CD4-positive, alpha-beta T cell treated with Interleukin-6 for 4 hours (primary cell): ENCODE data around the gene LCN12.

Experiments used
- DNase-seq: peaks from one replicate; pipeline ENCODE4 v3.0.0-alpha.2; 2020; ENCODE audit warnings: mixed read lengths

Gene LCN12, protein sequence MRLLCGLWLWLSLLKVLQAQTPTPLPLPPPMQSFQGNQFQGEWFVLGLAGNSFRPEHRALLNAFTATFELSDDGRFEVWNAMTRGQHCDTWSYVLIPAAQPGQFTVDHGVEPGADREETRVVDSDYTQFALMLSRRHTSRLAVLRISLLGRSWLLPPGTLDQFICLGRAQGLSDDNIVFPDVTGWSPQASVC

DNA sequence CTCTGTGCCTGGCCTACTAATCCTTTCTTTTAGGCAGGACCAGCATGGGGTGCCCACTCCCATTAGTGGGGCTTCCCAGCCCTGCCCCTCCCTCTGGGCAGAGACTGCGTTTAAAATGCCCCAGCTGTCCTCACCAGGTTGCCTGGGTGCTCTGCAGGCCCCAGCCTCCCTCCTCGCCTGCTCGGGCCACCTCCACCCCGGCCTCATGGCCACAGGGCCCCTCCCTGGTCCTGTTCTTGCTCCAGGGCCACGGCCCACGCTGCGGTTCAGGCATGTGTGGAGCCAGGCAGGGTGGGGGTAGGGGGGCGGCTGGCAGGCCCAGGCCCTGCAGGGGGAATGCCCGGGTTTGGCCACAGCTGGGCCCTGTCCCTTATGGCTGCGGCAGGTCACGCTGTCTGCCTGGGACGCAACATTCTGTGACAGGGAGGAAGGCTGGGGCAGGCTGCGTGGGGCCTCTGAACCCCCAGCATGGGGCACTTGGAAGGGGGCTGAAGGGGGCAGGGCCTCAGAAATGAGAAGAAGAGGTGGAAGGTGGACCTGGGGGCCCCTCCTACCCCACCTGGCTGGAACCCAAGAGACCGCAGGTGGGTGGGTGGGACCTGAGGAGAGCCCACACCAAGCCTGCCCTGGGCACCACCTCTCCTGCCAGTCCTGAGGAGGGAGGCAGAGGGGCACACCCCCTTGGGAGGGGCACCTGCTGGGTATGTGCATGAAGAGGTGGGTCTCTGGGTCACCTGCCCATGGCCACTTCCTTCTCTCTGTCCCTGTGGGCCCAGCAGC, at the start of gene LCN12:
TSS of gene LCN12 (plus strand) at position 733 of the 780 bp plus-strand sequence. CDS start 55 bp downstream, outside the sequence.
- no peak for DNase-seq

DNA sequence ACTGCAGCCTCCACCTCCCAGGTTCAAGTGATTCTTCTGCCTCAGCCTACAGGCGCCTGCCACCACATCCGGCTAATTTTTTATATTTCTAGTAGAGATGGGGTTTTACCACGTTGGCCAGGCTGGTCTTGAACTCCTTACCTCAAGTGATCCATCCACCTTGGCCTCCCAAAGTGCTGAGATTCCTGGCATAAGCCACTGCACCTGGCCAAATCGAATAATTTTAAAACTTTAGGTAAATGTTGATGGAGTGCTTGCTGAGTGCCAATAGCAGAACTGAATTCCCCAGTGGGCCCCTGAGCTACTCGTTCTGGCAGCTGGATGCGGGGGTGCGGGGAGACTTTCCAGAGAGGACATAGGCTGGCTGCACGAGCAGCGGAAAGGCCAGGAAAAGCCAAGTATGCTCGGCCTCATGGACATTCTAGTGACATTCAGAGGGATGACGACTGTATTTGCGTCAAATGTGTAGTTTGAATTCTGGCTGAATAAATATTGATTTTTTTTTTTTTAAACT, 49.0 kb upstream of the LCN12 start:
- DNase-seq, result peak; percentile 14

DNA sequence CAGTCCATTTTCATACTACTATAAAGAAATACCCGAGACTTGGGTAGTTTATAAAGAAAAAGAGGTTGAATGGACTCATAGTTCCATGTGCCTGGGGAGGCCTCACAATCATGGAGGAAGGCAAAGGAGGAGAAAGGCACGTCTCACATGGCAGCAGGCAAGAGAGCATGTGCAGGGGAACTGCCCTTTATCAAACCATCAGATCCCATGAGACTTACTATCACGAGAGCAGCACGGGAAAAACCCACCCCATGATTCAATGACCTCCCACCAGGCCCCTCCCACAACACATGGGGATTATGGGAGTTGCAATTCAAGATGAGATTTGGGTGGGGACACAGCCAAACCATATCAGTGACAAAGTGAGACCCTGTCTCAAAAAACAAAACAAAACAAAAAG, 45.8 kb upstream of the LCN12 start:
- DNase-seq, result no peak

DNA sequence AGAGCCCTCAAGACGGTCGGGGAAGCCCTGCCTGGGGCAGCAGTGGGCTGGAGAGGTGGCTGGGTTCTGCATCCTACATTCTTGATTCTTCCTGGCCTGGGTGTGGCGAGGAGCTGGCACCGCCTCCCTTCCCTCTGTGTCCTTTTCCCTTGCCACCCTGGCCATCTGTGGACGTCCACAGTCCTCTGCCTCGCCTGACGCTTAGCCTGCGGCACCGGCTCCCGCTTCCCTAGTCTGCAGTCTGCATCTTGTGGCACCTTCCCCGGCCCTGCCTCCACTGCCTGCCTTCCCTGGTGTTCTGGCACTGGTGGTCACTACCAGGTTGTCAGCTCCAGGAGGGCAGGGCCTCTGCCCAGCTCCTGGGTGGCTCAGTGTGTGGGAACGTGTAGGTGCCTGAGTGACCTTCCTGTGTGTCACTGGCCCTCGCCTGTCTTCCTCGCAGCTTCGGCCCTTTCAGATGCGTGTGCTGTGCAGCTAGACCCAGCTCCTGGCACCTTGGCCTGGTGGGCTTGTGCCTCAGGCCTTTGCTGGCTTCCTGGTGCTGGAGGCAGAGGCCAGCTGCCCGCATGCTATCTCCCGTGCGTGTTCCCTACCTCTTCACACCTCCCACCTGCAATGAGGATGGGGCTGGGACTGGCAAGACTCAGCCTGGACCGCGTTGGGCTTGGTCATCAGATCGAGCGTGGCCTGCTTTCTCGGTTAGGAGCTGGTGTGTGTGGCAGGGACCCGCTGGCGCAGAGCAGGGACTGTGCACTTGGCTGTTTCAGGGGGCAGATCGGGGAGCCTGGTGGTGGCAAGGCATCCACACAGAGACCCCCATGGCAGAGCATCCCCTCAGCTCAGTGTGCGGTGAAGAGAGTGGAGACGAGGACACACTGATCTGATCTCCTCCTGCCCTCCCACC, 44.8 kb upstream of the LCN12 start:
- DNase-seq, result no peak

DNA sequence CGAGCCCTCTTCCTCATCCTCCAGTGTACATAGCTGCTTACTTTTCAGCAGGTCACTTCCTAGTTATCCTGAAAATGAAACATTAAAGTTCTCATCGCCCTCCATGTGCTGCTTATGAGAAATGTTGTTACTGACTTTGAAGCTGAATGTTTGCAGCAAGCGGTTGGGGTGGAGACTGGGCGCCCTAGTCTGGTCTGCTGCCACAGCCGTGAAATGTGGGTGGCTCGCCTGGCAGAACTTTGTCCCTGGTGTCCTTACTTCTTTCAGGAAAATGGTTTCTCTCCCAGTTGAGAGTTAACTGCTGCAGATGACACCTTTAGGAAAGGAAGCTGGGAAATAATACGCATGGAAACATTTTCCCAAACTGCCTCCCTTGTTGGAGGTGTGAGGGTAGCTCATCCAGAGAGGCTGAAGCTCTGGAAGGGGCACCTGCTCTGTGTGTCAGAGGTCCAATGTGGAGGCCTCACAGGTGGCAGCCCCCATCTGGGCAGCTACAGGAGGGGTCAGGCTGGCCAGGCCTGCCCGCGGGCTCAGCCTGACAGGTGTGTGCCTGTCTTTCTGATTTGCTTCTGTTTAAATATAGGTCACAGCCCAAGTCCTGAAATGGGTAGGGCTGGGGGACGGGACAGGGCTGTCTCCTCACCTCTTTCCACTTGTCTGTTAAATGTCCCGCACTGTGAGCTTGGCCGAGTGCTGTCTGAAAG, 41.7 kb upstream of the LCN12 start:
- DNase-seq, result no peak

DNA sequence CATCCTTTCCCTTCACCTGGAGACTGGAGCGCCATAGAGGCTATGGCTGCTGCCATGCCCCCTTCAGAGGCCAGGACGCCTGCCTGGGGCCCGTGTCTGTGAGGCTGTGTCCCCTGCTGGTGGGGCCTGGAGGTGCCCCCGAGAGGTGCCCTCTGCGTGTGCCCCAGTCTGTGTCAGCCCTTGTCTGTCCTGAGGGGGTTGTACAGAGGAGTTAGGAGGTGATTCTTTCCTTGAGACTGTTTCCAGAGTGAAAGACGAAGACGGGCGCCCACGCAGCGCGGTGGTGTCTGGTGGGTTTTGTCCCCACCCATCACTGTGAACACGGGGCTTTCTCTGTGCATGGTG, 41.2 kb upstream of the LCN12 start:
- peak; percentile 14 for DNase-seq

DNA sequence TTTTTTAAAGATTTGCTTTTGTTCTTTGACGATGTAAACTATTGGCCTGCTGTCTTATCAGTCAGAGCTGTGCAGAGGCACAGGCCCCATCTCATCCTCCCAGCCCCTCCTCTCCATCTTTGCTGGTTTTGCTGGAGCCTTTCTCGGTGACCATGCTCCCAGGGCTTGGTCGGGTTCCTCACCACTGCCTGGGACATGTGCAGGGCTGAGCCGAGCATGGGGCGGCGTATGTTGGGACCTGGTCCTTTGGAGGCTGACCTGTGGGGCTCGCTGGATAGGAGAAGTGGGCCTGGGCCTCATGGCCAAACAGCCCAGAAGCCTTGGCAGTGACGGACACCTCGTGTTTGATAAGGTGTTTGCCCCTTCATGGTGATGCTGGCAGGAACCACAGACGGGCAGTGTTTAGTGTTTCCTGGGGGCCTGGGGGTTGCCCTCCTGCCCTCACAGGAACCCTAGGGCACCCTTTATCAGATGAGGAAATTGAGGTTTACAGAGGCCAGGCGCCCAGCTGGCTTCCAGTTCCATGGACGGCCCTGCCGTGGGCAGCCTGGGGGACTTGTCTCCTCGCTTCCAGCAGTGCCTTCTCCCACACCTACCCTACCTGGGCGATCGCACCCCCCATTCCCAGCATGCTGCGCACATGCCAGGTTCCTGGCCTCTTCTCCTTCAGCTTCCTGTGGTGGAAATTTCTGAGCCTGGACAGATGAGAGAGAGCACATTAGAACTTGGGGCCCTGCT, 38.2 kb upstream of the LCN12 start:
- no peak for DNase-seq

DNA sequence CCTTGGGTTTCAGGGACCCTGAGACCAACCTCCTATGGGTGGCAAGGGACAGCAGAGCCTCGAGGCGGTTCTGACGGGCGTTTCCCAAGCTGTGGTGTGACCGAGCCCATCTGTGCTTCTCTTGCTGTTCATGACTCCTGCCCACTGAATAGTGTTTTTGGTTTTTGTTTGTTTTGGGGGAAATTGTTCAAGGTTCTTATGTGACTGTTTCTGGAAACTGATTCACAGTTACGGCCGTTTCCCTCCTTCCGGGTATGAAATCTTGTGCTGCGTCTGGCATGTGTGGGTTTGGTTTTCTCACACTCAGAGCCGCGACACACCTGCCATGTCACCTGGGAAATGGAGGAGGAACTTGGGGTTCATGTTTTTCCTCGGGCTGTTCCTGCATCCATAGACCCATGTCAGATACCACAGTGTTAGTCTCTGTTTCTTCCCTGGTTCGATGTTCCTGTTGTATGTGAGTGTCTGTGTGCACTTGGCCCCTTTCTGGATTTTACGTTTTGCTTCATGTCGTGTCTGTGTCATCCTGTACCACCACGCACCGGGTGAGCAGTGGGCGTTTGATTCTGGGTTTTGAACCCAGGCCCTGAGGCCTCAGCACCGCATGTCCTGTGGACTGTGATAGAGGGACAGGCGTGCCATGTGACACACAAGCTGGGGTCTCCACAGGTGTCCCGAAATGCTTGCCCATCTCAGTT, 36.3 kb upstream of the LCN12 start:
- DNase-seq, result no peak

DNA sequence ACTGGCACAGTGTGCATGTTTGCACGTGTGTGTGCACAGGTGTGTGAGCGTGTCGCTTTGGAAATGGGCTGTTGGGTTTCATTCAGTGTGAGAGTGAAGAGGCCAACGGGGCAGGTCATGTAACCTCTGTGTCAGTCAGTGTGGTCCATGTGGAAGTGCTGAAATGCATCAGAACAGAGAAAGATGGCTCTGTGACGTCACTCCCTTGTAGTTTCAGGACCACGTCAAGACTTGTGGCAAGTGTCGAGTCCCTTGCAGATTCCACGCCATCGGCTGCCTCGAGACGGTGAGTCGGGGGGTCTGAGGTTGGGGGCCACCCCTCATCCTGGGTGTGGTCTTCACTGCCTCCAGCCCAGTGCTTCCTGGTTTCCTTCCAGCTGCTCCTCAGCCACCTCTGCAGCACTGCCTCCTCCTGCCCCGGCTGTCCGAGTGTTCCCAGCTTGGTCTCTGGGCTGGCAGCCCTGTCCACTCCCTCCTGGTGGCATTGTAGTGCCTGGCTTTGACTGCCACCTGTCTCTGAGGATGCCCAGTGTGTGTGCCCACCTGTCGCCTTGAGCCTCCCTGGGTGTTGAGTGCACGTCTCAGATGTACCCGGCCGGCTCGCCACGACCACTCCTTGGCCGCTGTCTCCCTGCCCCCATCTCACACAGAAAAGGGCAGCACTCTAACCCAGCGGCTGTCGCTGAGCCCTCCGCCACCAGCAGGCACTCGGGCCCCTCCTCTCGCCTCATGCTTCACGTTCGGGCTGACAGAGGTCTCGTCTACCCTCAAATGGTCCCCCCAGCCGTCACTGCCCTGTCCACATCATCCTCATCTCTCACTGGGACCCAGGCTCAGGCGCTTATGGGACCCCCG, 35.5 kb upstream of the LCN12 start:
- DNase-seq, result no peak

DNA sequence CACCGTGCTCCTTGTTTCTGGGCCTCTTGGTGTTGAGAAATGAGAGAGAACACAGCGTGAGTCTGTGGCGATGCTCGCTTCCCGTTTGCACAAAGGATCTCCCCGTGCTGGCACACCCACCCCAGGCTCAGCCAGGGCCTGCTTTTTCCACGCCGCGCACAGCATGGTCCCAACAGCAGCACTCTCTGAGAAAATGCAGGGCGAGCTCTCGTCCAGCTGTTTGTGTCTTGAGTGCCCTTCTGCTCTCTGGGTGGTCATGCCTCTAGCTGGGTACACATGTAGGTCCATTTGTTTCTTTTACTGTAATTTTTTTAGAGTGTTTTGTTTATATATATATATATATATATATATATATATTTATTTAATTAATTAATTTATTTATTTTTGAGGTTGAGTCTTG, 34.2 kb upstream of the LCN12 start:
- no peak for DNase-seq

DNA sequence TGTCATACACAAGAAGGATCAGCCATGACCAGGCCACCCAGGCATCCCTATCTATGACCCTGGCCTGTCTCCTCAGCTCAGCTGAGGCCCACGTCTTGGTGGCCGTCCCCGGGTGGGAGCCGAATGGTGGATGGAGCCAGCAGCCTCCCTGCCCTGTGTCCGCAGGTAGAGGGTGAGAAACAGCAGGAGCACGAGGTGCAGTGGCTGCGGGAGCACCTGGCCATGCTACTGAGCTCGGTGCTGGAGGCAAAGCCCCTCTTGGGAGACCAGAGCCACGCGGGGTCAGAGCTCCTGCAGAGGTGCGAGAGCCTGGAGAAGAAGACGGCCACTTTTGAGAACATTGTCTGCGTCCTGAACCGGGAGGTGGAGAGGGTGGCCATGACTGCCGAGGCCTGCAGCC, 32.0 kb upstream of the LCN12 start:
- DNase-seq, result no peak

DNA sequence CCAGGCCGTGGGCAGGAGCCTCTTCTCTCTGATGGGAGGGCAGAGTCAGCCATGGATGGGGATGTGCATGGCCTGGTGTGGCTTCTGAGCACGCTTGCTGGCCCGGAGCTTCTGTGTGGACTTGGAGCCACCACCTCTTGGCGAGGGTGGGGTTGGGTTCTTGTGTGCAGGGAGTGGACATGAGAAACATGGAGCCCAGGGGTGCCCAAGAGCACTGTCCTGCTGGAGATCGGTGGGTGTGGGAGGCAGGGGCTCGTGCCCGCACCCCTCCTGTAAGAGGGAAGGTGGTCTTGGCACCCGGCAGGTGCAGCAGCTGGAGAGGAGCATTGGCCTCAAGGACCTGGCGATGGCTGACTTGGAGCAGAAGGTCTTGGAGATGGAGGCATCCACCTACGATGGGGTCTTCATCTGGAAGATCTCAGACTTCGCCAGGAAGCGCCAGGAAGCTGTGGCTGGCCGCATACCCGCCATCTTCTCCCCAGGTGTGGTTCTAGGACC, 31.3 kb upstream of the LCN12 start:
- no peak for DNase-seq

DNA sequence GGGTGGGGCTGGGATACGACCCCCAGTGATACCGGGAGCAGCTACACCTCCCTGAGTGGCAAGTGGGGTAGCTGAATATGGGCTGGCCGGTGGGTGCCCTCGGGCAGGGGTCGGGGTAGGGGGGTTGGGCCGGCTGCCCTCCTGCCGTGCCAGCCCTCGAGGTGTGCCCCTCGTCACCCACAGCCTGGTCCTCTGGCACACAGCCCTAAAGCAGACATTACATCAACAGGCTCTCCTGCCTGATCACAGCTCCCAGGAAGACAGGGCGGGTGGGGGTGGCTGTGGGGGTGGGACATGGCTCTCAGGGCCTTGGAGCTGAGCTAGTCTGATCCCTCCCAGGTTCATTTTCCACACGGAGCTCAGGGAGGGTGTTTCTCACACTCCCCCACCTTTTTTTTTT, 30.8 kb upstream of the LCN12 start:
- DNase-seq, result no peak

DNA sequence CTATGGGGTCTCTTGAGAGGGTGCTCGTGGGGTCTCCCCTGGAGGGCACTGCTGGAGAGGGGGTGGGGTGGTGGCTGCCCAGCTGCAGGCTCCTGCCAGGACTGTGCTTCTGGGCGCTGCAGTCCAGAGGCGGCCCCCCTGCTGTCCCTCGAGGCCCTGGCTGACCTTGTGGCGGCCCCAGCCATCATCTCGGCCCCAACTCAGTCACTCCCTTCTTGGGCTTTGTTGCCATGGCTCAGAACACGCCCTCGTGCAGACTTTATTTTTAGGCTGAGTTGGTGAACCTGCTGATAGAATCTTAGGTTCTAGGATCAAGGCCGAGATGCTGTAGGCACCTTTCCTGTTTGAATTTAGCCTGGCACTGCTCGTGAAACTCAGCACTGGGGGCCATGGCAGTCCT, 30.4 kb upstream of the LCN12 start:
- no peak for DNase-seq

DNA sequence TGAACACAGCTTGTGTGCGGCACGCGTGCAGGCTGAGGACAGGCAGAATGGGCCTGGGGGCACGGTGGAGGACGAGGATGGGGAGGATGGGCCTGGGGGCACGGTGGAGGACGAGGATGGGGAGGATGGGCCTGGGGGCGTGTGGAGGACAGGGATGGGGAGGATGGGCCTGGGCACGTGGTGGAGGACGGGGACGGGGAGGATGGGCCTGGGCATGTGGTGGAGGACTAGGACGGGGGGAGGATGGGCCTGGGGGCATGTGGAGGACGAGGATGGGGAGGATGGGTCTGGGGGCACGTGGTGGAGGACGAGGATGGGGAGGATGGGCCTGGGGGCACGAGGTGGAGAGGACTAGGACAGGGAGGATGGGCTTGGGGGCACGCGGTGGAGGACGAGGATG, 29.5 kb upstream of the LCN12 start:
- DNase-seq, result no peak

DNA sequence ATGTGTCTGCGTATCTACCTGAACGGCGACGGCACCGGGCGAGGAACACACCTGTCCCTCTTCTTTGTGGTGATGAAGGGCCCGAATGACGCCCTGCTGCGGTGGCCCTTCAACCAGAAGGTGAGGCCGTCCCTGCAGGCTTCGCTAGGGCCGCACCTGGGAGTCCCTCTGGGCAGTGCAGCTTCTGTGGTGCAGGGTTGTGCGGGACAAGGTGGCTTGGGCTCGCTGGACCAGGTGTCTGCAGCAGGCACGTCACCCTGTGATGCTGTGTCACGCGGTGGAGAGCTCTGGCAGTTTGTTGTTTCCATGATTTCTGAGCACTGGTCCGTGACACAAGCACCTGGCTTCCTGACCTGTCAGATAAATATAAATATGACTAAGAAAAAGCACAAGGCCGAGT, 28.2 kb upstream of the LCN12 start:
- DNase-seq, result no peak

DNA sequence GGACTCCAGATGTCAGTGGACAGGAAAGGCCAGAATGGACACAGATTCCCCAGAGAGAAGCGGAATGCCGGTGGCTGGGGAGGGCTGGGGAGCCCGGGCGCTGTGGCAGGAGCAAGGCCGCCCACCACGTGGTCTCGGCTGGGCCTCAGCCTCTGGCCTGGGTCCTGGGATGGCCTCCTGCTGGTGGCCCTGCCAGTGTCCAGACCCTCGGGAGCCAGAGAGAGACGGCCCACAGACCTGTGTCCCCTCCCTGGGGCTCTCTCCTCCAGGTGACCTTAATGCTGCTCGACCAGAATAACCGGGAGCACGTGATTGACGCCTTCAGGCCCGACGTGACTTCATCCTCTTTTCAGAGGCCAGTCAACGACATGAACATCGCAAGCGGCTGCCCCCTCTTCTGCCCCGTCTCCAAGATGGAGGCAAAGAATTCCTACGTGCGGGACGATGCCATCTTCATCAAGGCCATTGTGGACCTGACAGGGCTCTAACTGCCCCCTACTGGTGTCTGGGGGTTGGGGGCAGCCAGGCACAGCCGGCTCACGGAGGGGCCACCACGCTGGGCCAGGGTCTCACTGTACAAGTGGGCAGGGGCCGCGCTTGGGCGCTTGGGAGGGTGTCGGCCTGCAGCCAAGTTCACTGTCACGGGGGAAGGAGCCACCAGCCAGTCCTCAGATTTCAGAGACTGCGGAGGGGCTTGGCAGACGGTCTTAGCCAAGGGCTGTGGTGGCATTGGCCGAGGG, 26.5 kb upstream of the LCN12 start:
- no peak for DNase-seq

DNA sequence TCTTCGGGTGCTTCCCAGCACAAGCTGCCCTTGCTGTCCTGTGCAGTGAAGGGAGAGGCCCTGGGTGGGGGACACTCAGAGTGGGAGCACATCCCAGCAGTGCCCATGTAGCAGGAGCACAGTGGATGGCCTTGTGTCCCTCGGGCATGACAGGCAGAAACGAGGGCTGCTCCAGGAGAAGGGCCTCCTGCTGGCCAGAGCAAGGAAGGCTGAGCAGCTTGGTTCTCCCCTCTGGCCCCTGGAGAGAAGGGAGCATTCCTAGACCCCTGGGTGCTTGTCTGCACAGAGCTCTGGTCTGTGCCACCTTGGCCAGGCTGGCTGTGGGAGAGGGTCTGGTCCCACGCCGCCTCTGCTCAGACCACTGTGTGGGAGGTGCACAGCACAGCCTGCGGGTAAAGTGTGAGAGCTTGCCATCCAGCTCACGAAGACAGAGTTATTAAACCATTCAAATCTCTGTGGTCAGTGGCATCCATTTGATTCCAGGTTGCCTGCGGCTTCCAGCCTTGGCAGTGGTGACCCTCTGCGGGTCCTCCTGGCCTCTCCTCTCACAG, 25.8 kb upstream of the LCN12 start:
- DNase-seq, result no peak

DNA sequence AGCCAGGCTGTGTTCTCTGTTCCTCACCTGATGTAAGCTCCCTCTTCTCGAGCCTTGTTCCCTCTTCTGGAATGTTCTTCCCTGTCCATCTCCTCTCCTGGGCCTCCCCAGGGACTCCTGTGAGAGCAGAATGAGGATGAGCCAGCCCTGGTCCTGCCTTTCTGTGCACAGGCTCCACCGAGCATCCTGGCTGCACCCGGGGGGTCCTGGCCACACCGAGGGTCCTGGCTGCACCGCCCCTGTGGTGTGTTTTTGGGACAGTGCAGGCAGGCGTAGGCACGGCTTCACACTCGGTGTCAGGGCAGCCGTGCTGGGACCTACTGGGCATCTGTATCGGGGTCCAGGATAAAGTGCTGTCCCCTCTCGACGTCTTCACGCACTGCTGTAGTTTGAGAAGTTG, 25.3 kb upstream of the LCN12 start:
- no peak for DNase-seq
